ENCODE data around the gene LOXL3.

The LOXL3 gene

GRCh38 chr2:74527741-74528140 lies 26.0 kb downstream of the LOXL3 start:
- no peak for DNase-seq (ENCODE audit: low read depth)
- no peak for TF ChIP-seq CTCF (IDR thresholded peaks at IDR 0.05; ENCODE audit: low read length, missing control alignments)
- no peak overlapping the region for H3K4me3 ChIP-seq (replicated peaks; ENCODE audit: low read depth, low read length)

- no peak for TF ChIP-seq CTCF (IDR thresholded peaks at IDR 0.05; ENCODE audit: low read length, missing control alignments)
- DNase-seq (ENCODE audit: low read depth) = no peak
- no peak overlapping the region for H3K4me3 ChIP-seq (replicated peaks; ENCODE audit: low read depth, low read length)
Measured at GRCh38 chr2:74526649-74527230, 27.0 kb downstream of the LOXL3 start.

- no peak within 1 kb of the TSS for H3K4me3 ChIP-seq (replicated peaks; ENCODE audit: low read depth, low read length)
- no peak for DNase-seq (ENCODE audit: low read depth)
- TF ChIP-seq CTCF (IDR thresholded peaks at IDR 0.05; ENCODE audit: low read length, missing control alignments) = no peak
Measured at GRCh38 chr2:74525717-74526648, 27.8 kb downstream of the LOXL3 start, which contains the start of gene DQX1. TSS of gene DQX1 (minus strand) at chr2:74526231. CDS start at chr2:74525729, 502 bp downstream.

- no peak for TF ChIP-seq CTCF (IDR thresholded peaks at IDR 0.05; ENCODE audit: low read length, missing control alignments)
- no peak for DNase-seq (ENCODE audit: low read depth)
- H3K4me3 ChIP-seq (replicated peaks; ENCODE audit: low read depth, low read length) = no peak overlapping the region
Measured at GRCh38 chr2:74524955-74525716, 28.6 kb downstream of the LOXL3 start.

- H3K4me3 ChIP-seq (replicated peaks; ENCODE audit: low read depth, low read length) = no peak overlapping the region
- DNase-seq (ENCODE audit: low read depth) = no peak
- TF ChIP-seq CTCF (IDR thresholded peaks at IDR 0.05; ENCODE audit: low read length, missing control alignments) = no peak
Measured at GRCh38 chr2:74524005-74524404, 29.7 kb downstream of the LOXL3 start.

GRCh38 chr2:74522516-74522915 lies 31.2 kb downstream of the LOXL3 start:
- no peak overlapping the region for H3K4me3 ChIP-seq (replicated peaks; ENCODE audit: low read depth, low read length)
- TF ChIP-seq CTCF (IDR thresholded peaks at IDR 0.05; ENCODE audit: low read length, missing control alignments) = no peak
- DNase-seq (ENCODE audit: low read depth) = no peak

Measured in fibroblast of pulmonary artery (primary cell).